Activated naive CD4-positive, alpha-beta T cell treated with anti-CD3 and anti-CD28 coated beads, Interleukin-2, amount 10 ng/mL, durations not matched to agents 7 days and 5 days (primary cell): ENCODE data around the gene ATP6V0C.

ENCODE experiments used
- CTCF ChIA-PET: fragments of 350-600 bp; sonication (Branson Sonifier 250); formaldehyde crosslinking; loops from one replicate; lab custom pipeline; 2021; ENCODE audit warnings: antibody characterized with exemption; lab: Charles Lee
- DNase-seq: peaks from one replicate; pipeline ENCODE4 v3.0.0-alpha.2; 2020
- H3K27ac Mint-ChIP-seq: one replicate; pipeline ENCODE4 v1.8.0; 2021; ENCODE audit warnings: mild to moderate bottlenecking, moderate library complexity, mixed read lengths
- H3K27me3 Mint-ChIP-seq: one replicate; pipeline ENCODE4 v1.8.0; 2021; ENCODE audit warnings: mild to moderate bottlenecking, mixed read lengths
- H3K36me3 Mint-ChIP-seq: one replicate; pipeline ENCODE4 v1.8.0; 2021; ENCODE audit warnings: mixed read lengths
- H3K4me1 Mint-ChIP-seq: one replicate; pipeline ENCODE4 v1.8.0; 2021; ENCODE audit warnings: mixed read lengths
- H3K4me3 Mint-ChIP-seq: one replicate; pipeline ENCODE4 v1.8.0; 2021; ENCODE audit warnings: mild to moderate bottlenecking, moderate library complexity, mixed read lengths
- H3K9me3 Mint-ChIP-seq: one replicate; pipeline ENCODE4 v1.8.0; 2021; ENCODE audit warnings: mixed read lengths

ATP6V0C gene

GRCh38 chr16:2480948-2481347 lies 32.8 kb upstream of the ATP6V0C start:
- Mint-ChIP-seq H3K27ac (no peak overlapping the region), H3K4me1 (peaks cover 8% of the 10 kb centered on the region)
- CTCF ChIA-PET = no interaction called here

DNA sequence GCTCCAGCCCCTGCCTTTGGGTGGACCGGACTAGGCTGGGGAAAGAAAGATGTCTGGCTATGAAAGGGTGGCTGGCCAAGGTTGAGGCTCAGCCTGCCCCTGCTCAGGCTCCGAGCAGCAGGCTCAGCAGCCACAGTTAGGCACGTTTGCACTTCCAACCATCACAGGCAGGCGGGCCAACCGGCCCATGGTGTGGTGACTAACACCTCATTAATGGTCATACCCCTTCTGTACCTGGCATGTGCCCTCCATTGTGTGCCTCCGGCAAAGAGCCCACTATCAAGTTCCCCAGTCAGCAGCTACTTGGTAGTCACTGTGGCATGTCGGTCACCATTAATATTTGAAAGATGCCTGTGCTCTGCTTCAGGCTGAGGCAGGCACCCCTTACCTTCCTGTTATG lies 32.1 kb upstream of the ATP6V0C start:
- DNase-seq = no peak
- peaks cover 10% of the 10 kb centered on the region for H3K27me3 Mint-ChIP-seq
- no peak overlapping the region for H3K27ac Mint-ChIP-seq
- H3K4me3 Mint-ChIP-seq = no peak overlapping the region
- no peaks in the 10 kb centered on the region for H3K36me3 Mint-ChIP-seq
- H3K4me1 Mint-ChIP-seq = peaks cover 5% of the 10 kb centered on the region
- CTCF ChIA-PET = no interaction called here
- no peaks in the 10 kb centered on the region for H3K9me3 Mint-ChIP-seq

More at GRCh38 chr16:2480948-2481347, 32.8 kb upstream of the ATP6V0C start:
- no peak overlapping the region for H3K4me3 Mint-ChIP-seq
- no peaks in the 10 kb centered on the region for H3K9me3 Mint-ChIP-seq
- no peaks in the 10 kb centered on the region for H3K36me3 Mint-ChIP-seq
- peaks cover 17% of the 10 kb centered on the region for H3K27me3 Mint-ChIP-seq
- no peak for DNase-seq

DNA sequence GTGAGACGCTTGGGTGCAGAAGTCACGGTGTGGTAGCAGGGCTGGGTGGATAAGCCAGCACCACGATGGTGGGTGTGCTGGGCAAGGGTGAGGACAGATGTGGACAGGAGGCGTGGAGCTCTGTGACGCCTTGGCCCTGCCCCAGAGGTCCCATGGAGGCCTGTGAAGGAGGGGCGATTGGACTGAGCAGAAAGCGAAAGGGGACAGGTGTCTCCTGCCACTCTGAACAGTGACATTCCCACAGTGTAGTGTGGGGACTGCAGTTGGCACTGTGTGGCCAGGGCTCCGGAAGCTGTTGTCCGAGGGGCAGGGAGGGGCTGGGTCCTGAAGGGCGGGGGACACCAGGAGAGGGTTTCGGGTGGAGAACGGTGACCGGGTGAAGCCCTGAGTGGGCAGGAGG lies 31.5 kb upstream of the ATP6V0C start:
- no peaks in the 10 kb centered on the region for H3K36me3 Mint-ChIP-seq
- no peaks in the 10 kb centered on the region for H3K9me3 Mint-ChIP-seq
- CTCF ChIA-PET = no interaction called here
- no peak overlapping the region for H3K4me3 Mint-ChIP-seq
- DNase-seq = no peak
- peaks cover 11% of the 10 kb centered on the region for H3K4me1 Mint-ChIP-seq
- no peak overlapping the region for H3K27ac Mint-ChIP-seq
- H3K27me3 Mint-ChIP-seq = peaks cover 12% of the 10 kb centered on the region

- CTCF ChIA-PET = interaction anchor here (0.6 kb wide), 1 partner anchor 332 kb away, joined by 3 read pairs; no protein-coding TSS in a partner anchor
- Mint-ChIP-seq H3K27ac (no peak overlapping the region), H3K4me3 (no peak overlapping the region), H3K36me3 (no peaks in the 10 kb centered on the region), H3K4me1 (peaks cover 17% of the 10 kb centered on the region), H3K9me3 (no peaks in the 10 kb centered on the region), H3K27me3 (peaks cover 9% of the 10 kb centered on the region)
- DNase-seq = no peak
Measured at GRCh38 chr16:2482708-2483534, 30.8 kb upstream of the ATP6V0C start.

GRCh38 chr16:2483939-2484897 lies 29.5 kb upstream of the ATP6V0C start:
- H3K4me3 Mint-ChIP-seq = no peak overlapping the region
- no peaks in the 10 kb centered on the region for H3K9me3 Mint-ChIP-seq
- no peak for DNase-seq
- peaks cover 7% of the 10 kb centered on the region for H3K27me3 Mint-ChIP-seq
- peaks cover 20% of the 10 kb centered on the region for H3K4me1 Mint-ChIP-seq
- no peak overlapping the region for H3K27ac Mint-ChIP-seq
- CTCF ChIA-PET = interaction anchor here (1.4 kb wide), 1 partner anchor 17 kb away, joined by 3 read pairs; no protein-coding TSS in a partner anchor
- H3K36me3 Mint-ChIP-seq = no peaks in the 10 kb centered on the region

DNA sequence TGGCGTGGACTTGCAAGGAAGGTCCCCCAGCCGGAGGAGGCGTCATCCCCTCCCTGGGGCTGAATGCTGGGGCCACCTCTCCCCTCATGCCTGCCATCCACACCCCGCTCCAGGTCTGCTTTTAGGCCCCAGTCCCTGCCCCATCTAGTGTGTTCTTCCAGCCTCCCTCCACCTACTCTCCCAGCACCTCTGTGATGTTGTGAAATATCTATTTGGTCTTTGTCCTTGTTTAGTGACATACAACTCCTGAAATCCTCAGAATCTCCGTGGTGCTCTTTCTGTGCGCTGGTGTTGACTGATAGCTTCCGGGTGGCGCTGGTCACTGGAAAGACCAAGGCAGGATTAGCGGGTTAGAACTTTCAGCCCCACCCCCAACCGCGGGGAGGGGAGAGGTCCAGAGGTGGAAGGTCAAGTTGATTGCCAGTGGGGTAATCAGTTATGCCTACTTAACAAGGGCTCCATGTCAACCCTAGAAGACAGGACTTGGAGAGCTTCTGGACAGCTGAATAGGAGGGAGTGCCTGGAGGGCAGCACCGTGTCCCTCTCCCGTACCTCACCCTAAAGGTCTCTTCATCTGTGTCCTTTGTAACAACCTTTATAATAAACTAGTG lies 28.7 kb upstream of the ATP6V0C start:
- no peak overlapping the region for H3K27ac Mint-ChIP-seq
- no peaks in the 10 kb centered on the region for H3K9me3 Mint-ChIP-seq
- peaks cover 20% of the 10 kb centered on the region for H3K4me1 Mint-ChIP-seq
- H3K27me3 Mint-ChIP-seq = peaks cover 7% of the 10 kb centered on the region
- H3K36me3 Mint-ChIP-seq = no peaks in the 10 kb centered on the region
- H3K4me3 Mint-ChIP-seq = no peak overlapping the region
- CTCF ChIA-PET = interaction anchor here (1.4 kb wide), 1 partner anchor 16 kb away, joined by 3 read pairs; no protein-coding TSS in a partner anchor
- DNase-seq = no peak

- CTCF ChIA-PET = interaction anchor here (1.1 to 1.7 kb wide), 5 partner anchors 9 to 291 kb away, joined by 3 to 12 read pairs (median 5); no protein-coding TSS in a partner anchor
- Mint-ChIP-seq H3K36me3 (no peaks in the 10 kb centered on the region), H3K4me3 (no peak overlapping the region), H3K9me3 (no peaks in the 10 kb centered on the region), H3K27ac (no peak overlapping the region), H3K4me1 (peaks cover 20% of the 10 kb centered on the region), H3K27me3 (peaks cover 7% of the 10 kb centered on the region)
- no peak for DNase-seq
Measured at GRCh38 chr16:2485811-2486507, 27.8 kb upstream of the ATP6V0C start.

- H3K27me3 Mint-ChIP-seq = peaks cover 7% of the 10 kb centered on the region
- CTCF ChIA-PET = interaction anchor here (0.6 to 1.7 kb wide), 10 partner anchors 10 to 292 kb away, joined by 3 to 12 read pairs (median 4); partner anchors contain the start of genes ABCA3 and NTN3
- peak overlapping the region; percentile 8 for H3K27ac Mint-ChIP-seq
- H3K4me1 Mint-ChIP-seq = peaks cover 20% of the 10 kb centered on the region
- peak overlapping the region; percentile 34 for H3K4me3 Mint-ChIP-seq
- DNase-seq = peak; percentile 87
- H3K36me3 Mint-ChIP-seq = no peaks in the 10 kb centered on the region
- no peaks in the 10 kb centered on the region for H3K9me3 Mint-ChIP-seq
Measured at GRCh38 chr16:2486645-2487516, 26.9 kb upstream of the ATP6V0C start.

- peak overlapping the region; percentile 1 for H3K4me3 Mint-ChIP-seq
- peaks cover 20% of the 10 kb centered on the region for H3K4me1 Mint-ChIP-seq
- peaks cover 7% of the 10 kb centered on the region for H3K27me3 Mint-ChIP-seq
- no peak for DNase-seq
- no peaks in the 10 kb centered on the region for H3K9me3 Mint-ChIP-seq
- no peaks in the 10 kb centered on the region for H3K36me3 Mint-ChIP-seq
- CTCF ChIA-PET = interaction anchor here (0.9 to 1.7 kb wide), 5 partner anchors 13 to 293 kb away, joined by 3 to 12 read pairs (median 4); partner anchors contain the start of gene ABCA3
- H3K27ac Mint-ChIP-seq = peak overlapping the region; percentile 8
Measured at GRCh38 chr16:2487517-2487842, 26.3 kb upstream of the ATP6V0C start.

DNA sequence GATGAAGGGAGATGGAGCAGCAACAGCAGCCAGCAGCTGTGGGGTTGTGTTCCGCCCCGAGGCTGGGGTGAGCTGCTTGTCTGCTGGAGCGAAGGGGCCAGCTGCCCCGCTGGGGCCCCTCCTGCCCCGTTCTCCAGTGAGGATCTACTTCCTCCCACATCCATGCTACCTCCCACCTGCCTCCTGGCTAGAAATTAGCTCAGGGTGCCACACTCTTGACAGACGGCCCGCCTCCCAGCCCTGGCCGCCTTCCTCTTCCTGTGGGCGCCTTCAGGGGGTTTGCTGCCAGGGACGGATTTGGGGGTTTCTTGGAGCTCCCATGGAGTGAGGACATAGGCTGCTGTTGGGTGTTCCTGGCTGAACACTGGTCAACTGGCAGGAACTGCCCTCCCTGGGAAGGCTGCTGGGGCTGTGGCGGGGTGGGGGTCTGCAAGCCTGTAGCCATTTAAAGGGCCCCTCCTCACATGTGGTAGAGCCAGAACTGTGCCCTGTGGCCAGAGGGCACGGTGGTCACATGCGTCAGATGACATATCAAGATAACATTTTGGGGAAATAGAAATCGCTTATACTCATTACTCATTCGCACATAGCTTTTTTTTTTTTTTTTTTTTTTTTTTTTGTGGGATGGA lies 25.7 kb upstream of the ATP6V0C start:
- CTCF ChIA-PET = interaction anchor here (0.9 to 1.6 kb wide), 4 partner anchors 13 to 293 kb away, joined by 3 to 5 read pairs (median 4); partner anchors contain the start of gene ABCA3
- Mint-ChIP-seq H3K36me3 (no peaks in the 10 kb centered on the region), H3K4me3 (no peak overlapping the region), H3K27ac (no peak overlapping the region), H3K27me3 (peaks cover 7% of the 10 kb centered on the region), H3K9me3 (no peaks in the 10 kb centered on the region), H3K4me1 (peaks cover 20% of the 10 kb centered on the region)
- DNase-seq = no peak

DNA sequence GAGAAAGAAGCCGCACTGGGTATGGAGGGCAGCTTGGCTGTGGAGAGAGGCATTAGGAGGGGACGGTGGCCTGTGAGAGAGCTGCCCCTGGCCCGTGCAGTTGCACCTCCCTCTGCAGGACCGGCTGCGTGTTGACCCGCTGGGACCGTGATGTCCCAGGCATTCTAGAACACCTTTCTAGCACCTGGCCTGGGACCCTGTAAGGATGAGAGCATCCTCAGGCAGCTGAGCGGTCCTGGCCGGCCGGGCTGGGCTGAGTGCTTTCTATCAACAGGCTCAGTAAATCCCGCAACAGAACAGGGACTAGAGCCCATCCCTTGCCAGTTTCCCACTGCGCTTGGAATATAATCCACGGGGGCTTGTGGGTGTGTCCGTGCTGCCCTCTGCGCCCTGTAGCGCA lies 24.2 kb upstream of the ATP6V0C start:
- CTCF ChIA-PET = interaction anchor here (0.6 kb wide), 1 partner anchor 335 kb away, joined by 3 read pairs; no protein-coding TSS in a partner anchor
- Mint-ChIP-seq H3K27ac (no peak overlapping the region), H3K27me3 (peaks cover 7% of the 10 kb centered on the region), H3K36me3 (no peaks in the 10 kb centered on the region), H3K4me1 (peaks cover 20% of the 10 kb centered on the region), H3K4me3 (no peak overlapping the region), H3K9me3 (no peaks in the 10 kb centered on the region)
- DNase-seq = no peak
